CD14-positive monocyte (primary cell): Measurements from ENCODE around the gene HID1. TPM values are rescaled to one million over a fixed set of nuclear protein-coding genes. Genes with fewer than 3 reads are reported as not detected.

Experiments
- DNase-seq, 3 donors: peaks; one replicate each; pipeline ENCODE4 v3.0.0-alpha.2; 2011 to 2022
- H2AFZ ChIP-seq: 2 replicates; pipeline ENCODE4 v1.6.0; 2012; ENCODE audit warnings: mild to moderate bottlenecking, low read depth, low read length, inconsistent platforms; ENCODE audit not compliant: insufficient read depth, poor library complexity, severe bottlenecking
- H3K27ac ChIP-seq, 2 donors: 1 replicate in 1 of 2; 2 replicates in 1 of 2; pipeline ENCODE4 v1.5.1; 2012 to 2013; ENCODE audit warnings: low read length in 2 of 2, control low read depth in 1 of 2, inconsistent platforms in 1 of 2, low read depth in 1 of 2, mild to moderate bottlenecking in 1 of 2
- H3K27me3 ChIP-seq, 2 donors: one replicate each; pipeline versions ENCODE4 v1.6.0 to v1.6.1; 2011 to 2013; ENCODE audit warnings: low read length in 2 of 2; ENCODE audit not compliant: control insufficient read depth in 2 of 2, insufficient read depth in 2 of 2
- H3K36me3 ChIP-seq, 2 donors: replicated peaks in 1 of 2; 1 replicate in 1 of 2; 2 replicates in 1 of 2; pipeline versions ENCODE4 v1.5.1 to v1.6.1; 2012 to 2013; ENCODE audit warnings: low read length in 2 of 2, control low read depth in 1 of 2, inconsistent platforms in 1 of 2, mild to moderate bottlenecking in 1 of 2; ENCODE audit not compliant: insufficient read depth in 2 of 2, control insufficient read depth in 1 of 2
- H3K4me1 ChIP-seq, 2 donors: 1 replicate in 1 of 2; 2 replicates in 1 of 2; pipeline versions ENCODE4 v1.5.1 to v1.6.1; 2012 to 2013; ENCODE audit warnings: low read length in 2 of 2, control low read depth in 1 of 2, inconsistent platforms in 1 of 2, mild to moderate bottlenecking in 1 of 2, moderate library complexity in 1 of 2; ENCODE audit not compliant: insufficient read depth in 2 of 2, control insufficient read depth in 1 of 2
- H3K4me2 ChIP-seq: replicated peaks from 2 replicates; pipeline ENCODE3; 2012; ENCODE audit warnings: low read length, moderate library complexity, mild to moderate bottlenecking; ENCODE audit not compliant: poor library complexity, severe bottlenecking; ENCODE audit errors: extremely low read depth
- H3K4me3 ChIP-seq, 3 experiments: fragments of 200-600 bp in 1 of 3; sonication (generic) in 1 of 3; replicated peaks in 1 of 3; 1 replicate in 2 of 3; 2 replicates in 1 of 3; pipeline ENCODE4 v1.5.1; 2011 to 2013; ENCODE audit warnings: low read length in 3 of 3, mild to moderate bottlenecking in 3 of 3, control low read depth in 2 of 3, low read depth in 2 of 3, inconsistent platforms in 1 of 3, moderate library complexity in 1 of 3
- H3K79me2 ChIP-seq: 2 replicates; pipeline ENCODE4 v1.6.0; 2012; ENCODE audit warnings: mild to moderate bottlenecking, control low read depth, inconsistent platforms, low read length, moderate library complexity; ENCODE audit not compliant: insufficient read depth
- H3K9ac ChIP-seq: 2 replicates; pipeline ENCODE4 v1.6.0; 2017; ENCODE audit warnings: low read length, mild to moderate bottlenecking; ENCODE audit not compliant: insufficient read depth, poor library complexity, severe bottlenecking
- H3K9me3 ChIP-seq, 2 donors: replicated peaks in 1 of 2; 1 replicate in 1 of 2; 2 replicates in 1 of 2; pipeline versions ENCODE4 v1.5.1 to v1.6.1; 2012 to 2013; ENCODE audit warnings: low read length in 2 of 2, control low read depth in 1 of 2; ENCODE audit not compliant: control insufficient read depth in 1 of 2, insufficient read depth in 1 of 2
- H4K20me1 ChIP-seq: 2 replicates; pipeline ENCODE4 v1.6.0; 2012; ENCODE audit warnings: mild to moderate bottlenecking, low read length, control low read depth, moderate library complexity; ENCODE audit not compliant: insufficient read depth
- H3K27ac Mint-ChIP-seq, 7 donors: one replicate each; pipeline ENCODE4 v1.8.0; 2020; ENCODE audit warnings: mild to moderate bottlenecking in 7 of 7, mixed read lengths in 7 of 7, moderate library complexity in 6 of 7, inconsistent platforms in 2 of 7
- H3K27me3 Mint-ChIP-seq, 3 donors: one replicate each; pipeline ENCODE4 v1.8.0; 2021 to 2022; ENCODE audit warnings: low read depth in 3 of 3, mild to moderate bottlenecking in 3 of 3, mixed read lengths in 3 of 3, moderate library complexity in 3 of 3, inconsistent platforms in 1 of 3
- H3K36me3 Mint-ChIP-seq, 2 donors: one replicate each; pipeline ENCODE4 v1.8.0; 2020; ENCODE audit warnings: mixed read lengths in 2 of 2, inconsistent platforms in 1 of 2, mild to moderate bottlenecking in 1 of 2
- H3K4me1 Mint-ChIP-seq: one replicate; pipeline ENCODE4 v1.8.0; 2020; ENCODE audit warnings: mild to moderate bottlenecking, mixed read lengths
- H3K4me3 Mint-ChIP-seq, 2 donors: one replicate each; pipeline ENCODE4 v1.8.0; 2020; ENCODE audit warnings: mild to moderate bottlenecking in 2 of 2, mixed read lengths in 2 of 2, moderate library complexity in 1 of 2
- H3K9me3 Mint-ChIP-seq, 7 donors: one replicate each; pipeline ENCODE4 v1.8.0; 2020 to 2022; ENCODE audit warnings: mixed read lengths in 7 of 7, mild to moderate bottlenecking in 6 of 7, moderate library complexity in 6 of 7, inconsistent platforms in 2 of 7
- WGBS: methylation state at CpG from one replicate; pipeline ENCODE4 v1.1.5; 2013; ENCODE audit warnings: missing lambda C conversion rate; ENCODE audit not compliant: insufficient coverage; 5-methylcytosine and 5-hydroxymethylcytosine counted together
- intact Hi-C, 2 donors: fragments of 100-400 bp; cut with micrococcal nuclease; formaldehyde crosslinking; loops; one replicate each; pipeline versions ENCODE4 v1.15.0 to v1.15.1; 2023
- polyA plus RNA-seq, 3 donors: library from polyadenylated mRNA; depleted of rRNA in 1 of 3; unstranded in 2 of 3; stranded (reverse) in 1 of 3; fragments of 300-500 nt in 2 of 3; fragments of >200 nt in 1 of 3; fragmentation: Illumina TruSeq in 2 of 3; gene quantifications; 1 replicate in 2 of 3; 2 replicates in 1 of 3; pipeline ENCODE4 v1.2.3, GENCODE V29; 2012 to 2021
- TF ChIP-seq, protein P1 (sequence below): fragments of 200-600 bp; IDR thresholded peaks from one replicate; pipeline ENCODE4 v1.8.0; 2022; ENCODE audit warnings: antibody characterized with exemption, mild to moderate bottlenecking

The HID1 gene
- polyA plus RNA-seq, 3 donors = not detected

DNA sequence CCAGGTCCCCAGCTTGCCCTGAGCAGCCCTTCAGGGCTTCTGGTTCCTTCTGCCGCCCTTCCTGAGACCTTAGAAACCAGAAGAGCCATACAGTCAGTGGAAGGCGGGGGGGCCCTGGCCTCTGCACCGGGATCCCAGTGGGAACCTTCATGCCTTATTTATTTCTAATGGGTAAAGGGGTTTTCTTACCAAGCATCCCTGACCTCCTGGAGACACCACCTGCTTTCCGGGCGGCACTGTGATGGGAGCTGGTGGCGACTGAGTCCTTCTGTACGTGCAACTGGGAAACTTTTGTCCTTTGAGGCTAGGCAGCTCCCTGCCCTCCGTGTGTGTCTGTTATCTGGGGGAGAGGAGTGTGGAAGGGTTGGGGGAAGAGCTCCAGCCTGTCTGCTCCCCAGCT is 32.7 kb upstream of the HID1 start:
- no peak overlapping the region for H3K27ac Mint-ChIP-seq
- intact Hi-C loops = loop anchor here in 1 of 2 donors (5.0 kb wide), 1 partner anchor 43 kb away; no protein-coding TSS in a partner anchor

DNA sequence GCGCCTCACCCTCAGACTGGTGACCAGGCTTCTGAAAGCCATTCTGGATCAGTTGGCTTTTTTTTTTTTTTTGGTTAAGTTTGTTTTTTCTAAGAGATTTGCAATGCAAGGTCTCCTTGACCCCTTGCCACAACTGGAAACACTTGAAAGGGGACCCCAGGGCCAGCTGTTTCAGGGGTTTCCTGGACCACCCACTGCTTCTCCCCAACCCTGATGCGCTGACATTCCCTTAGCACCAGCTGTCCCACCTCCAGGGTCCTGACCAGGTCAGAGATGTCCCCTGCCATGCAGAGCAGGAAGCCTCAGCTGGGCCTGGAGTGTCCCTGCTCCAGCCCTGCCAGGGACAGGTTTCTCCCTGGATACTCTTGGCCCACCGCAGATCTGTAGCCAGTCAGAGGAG is 31.8 kb upstream of the HID1 start:
- H3K9me3 ChIP-seq = no peaks in the 10 kb centered on the region
- H3K27ac ChIP-seq = no peak overlapping the region
- WGBS = 100% methylated on average over 2 of the region's 3 CpGs
- intact Hi-C loops = loop anchor here in 1 of 2 donors (5.0 kb wide), 1 partner anchor 42 kb away; no protein-coding TSS in a partner anchor
- H3K4me1 ChIP-seq = no peaks in the 10 kb centered on the region
- Mint-ChIP-seq H3K27ac (no peak overlapping the region), H3K4me1 (peaks cover 5% of the 10 kb centered on the region), H3K4me3 (no peak overlapping the region), H3K9me3 (no peaks in the 10 kb centered on the region), H3K36me3 (no peaks in the 10 kb centered on the region), H3K27me3 (peaks cover 4 to 6% (median 4%) of the 10 kb centered on the region in 3 donors)
- no peaks in the 10 kb centered on the region for H3K36me3 ChIP-seq
- no peak overlapping the region for H3K9ac ChIP-seq
- no peak overlapping the region for H3K4me3 ChIP-seq
- TF ChIP-seq, protein P1, sequence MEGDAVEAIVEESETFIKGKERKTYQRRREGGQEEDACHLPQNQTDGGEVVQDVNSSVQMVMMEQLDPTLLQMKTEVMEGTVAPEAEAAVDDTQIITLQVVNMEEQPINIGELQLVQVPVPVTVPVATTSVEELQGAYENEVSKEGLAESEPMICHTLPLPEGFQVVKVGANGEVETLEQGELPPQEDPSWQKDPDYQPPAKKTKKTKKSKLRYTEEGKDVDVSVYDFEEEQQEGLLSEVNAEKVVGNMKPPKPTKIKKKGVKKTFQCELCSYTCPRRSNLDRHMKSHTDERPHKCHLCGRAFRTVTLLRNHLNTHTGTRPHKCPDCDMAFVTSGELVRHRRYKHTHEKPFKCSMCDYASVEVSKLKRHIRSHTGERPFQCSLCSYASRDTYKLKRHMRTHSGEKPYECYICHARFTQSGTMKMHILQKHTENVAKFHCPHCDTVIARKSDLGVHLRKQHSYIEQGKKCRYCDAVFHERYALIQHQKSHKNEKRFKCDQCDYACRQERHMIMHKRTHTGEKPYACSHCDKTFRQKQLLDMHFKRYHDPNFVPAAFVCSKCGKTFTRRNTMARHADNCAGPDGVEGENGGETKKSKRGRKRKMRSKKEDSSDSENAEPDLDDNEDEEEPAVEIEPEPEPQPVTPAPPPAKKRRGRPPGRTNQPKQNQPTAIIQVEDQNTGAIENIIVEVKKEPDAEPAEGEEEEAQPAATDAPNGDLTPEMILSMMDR = no peak
- no peak for DNase-seq
- H2AFZ ChIP-seq = no peak overlapping the region
- no peak overlapping the region for H3K4me2 ChIP-seq
- H4K20me1 ChIP-seq = no peaks in the 10 kb centered on the region
- H3K79me2 ChIP-seq = no peaks in the 10 kb centered on the region
- H3K27me3 ChIP-seq = no peaks in the 10 kb centered on the region

More for the DNA sequence above, 32.7 kb upstream of the HID1 start:
- H3K4me2 ChIP-seq = no peak overlapping the region
- WGBS = 100% methylated on average over 2 of the region's 8 CpGs
- H3K4me1 Mint-ChIP-seq = peaks cover 5% of the 10 kb centered on the region
- H3K79me2 ChIP-seq = no peaks in the 10 kb centered on the region
- H3K27me3 ChIP-seq = no peaks in the 10 kb centered on the region
- H3K9me3 Mint-ChIP-seq = no peaks in the 10 kb centered on the region
- no peak overlapping the region for H3K4me3 Mint-ChIP-seq
- no peaks in the 10 kb centered on the region for H3K4me1 ChIP-seq
- H3K27ac ChIP-seq = no peak overlapping the region
- no peak for DNase-seq
- H4K20me1 ChIP-seq = no peaks in the 10 kb centered on the region
- H2AFZ ChIP-seq = no peak overlapping the region
- TF ChIP-seq, protein P1 = no peak
- peaks cover 4 to 6% (median 4%) of the 10 kb centered on the region in 3 donors for H3K27me3 Mint-ChIP-seq
- no peak overlapping the region for H3K9ac ChIP-seq
- H3K36me3 ChIP-seq = no peaks in the 10 kb centered on the region
- no peaks in the 10 kb centered on the region for H3K36me3 Mint-ChIP-seq
- no peak overlapping the region for H3K4me3 ChIP-seq
- no peaks in the 10 kb centered on the region for H3K9me3 ChIP-seq
